HEK293 (cell line): ENCODE measurements around the gene TBC1D16.

Source experiments
- CTCF ChIA-PET: fragments of 350-600 bp; formaldehyde crosslinking; extraction: SDS; loops from one replicate; lab custom pipeline; 2021; ENCODE audit warnings: antibody characterized with exemption; lab: Yijun Ruan, JAX
- POLR2A ChIA-PET: fragments of 300-600 bp; formaldehyde crosslinking; extraction: SDS; loops from one replicate; lab custom pipeline; 2020; ENCODE audit warnings: antibody characterized with exemption, inconsistent platforms; lab: Yijun Ruan, JAX
- H3K27ac ChIP-seq: fragments of 200-500 bp; sonication (Bioruptor generic); 2 replicates; pipeline ENCODE4 v1.5.1; 2014; ENCODE audit warnings: low read depth, low read length, control low read depth, inconsistent platforms; ENCODE audit errors: extremely low read depth
- H3K36me3 ChIP-seq, 2 experiments: fragments of 200-500 bp in 1 of 2; sonication (Bioruptor generic) in 1 of 2; 1 replicate in 1 of 2; 2 replicates in 1 of 2; pipeline ENCODE4 v1.5.1; 2014 to 2017; ENCODE audit warnings: inconsistent platforms in 2 of 2, low read length in 2 of 2; ENCODE audit not compliant: control insufficient read depth in 2 of 2, insufficient read depth in 1 of 2
- H3K4me1 ChIP-seq: fragments of 200-500 bp; sonication (Bioruptor generic); 2 replicates; pipeline ENCODE4 v1.5.1; 2014; ENCODE audit warnings: mild to moderate bottlenecking, low read length, inconsistent platforms; ENCODE audit not compliant: control insufficient read depth, insufficient read depth
- H3K4me3 ChIP-seq: 2 replicates; pipeline ENCODE4 v1.5.1; 2011; ENCODE audit warnings: low read depth, mild to moderate bottlenecking, control low read depth, low read length, moderate library complexity
- H3K9me3 ChIP-seq: fragments of 200-500 bp; sonication (Bioruptor generic); 2 replicates; pipeline ENCODE4 v1.5.1; 2014; ENCODE audit warnings: low read depth, low read length, inconsistent platforms; ENCODE audit not compliant: control insufficient read depth, insufficient read depth
- BCL11B ChIP-seq: fragments of 450-650 bp; formaldehyde crosslinking; IDR thresholded peaks from 2 replicates; pipeline ENCODE4 v1.5.1; 2016; ENCODE audit warnings: low read depth, missing biosample characterization, missing genetic modification characterization
- EGR2 ChIP-seq: fragments of 450-650 bp; formaldehyde crosslinking; IDR thresholded peaks from 2 replicates; pipeline ENCODE4 v1.5.1; 2016; ENCODE audit warnings: low read depth, missing biosample characterization, missing genetic modification characterization
- PBX3 ChIP-seq: sonication (generic); formaldehyde crosslinking; IDR thresholded peaks from 2 replicates; pipeline ENCODE4 v1.8.1; 2022; ENCODE audit warnings: mild to moderate bottlenecking, moderate library complexity, missing genetic modification reagents
- SCRT2 ChIP-seq: fragments of 450-650 bp; formaldehyde crosslinking; IDR thresholded peaks from 2 replicates; pipeline ENCODE4 v1.5.1; 2016; ENCODE audit warnings: missing biosample characterization, missing genetic modification characterization
- ZBTB20 ChIP-seq: fragments of 450-650 bp; formaldehyde crosslinking; IDR thresholded peaks from 2 replicates; pipeline ENCODE4 v1.5.1; 2016; ENCODE audit warnings: missing biosample characterization, missing genetic modification characterization
- ZFP37 ChIP-seq: fragments of 450-650 bp; formaldehyde crosslinking; IDR thresholded peaks from 2 replicates; pipeline ENCODE4 v1.5.1; 2016; ENCODE audit warnings: missing biosample characterization, missing genetic modification characterization
- ZNF184 ChIP-seq: fragments of 450-650 bp; IDR thresholded peaks from 2 replicates; pipeline ENCODE4 v1.5.1; 2018; ENCODE audit warnings: missing biosample characterization, mild to moderate bottlenecking, missing genetic modification characterization
- ZNF23 ChIP-seq: fragments of 450-650 bp; formaldehyde crosslinking; IDR thresholded peaks from 2 replicates; pipeline ENCODE4 v1.5.1; 2016; ENCODE audit warnings: missing biosample characterization, missing genetic modification characterization, borderline replicate concordance
- ZNF266 ChIP-seq: fragments of 450-650 bp; formaldehyde crosslinking; IDR thresholded peaks from 2 replicates; pipeline ENCODE4 v1.5.1; 2016; ENCODE audit warnings: missing biosample characterization, missing genetic modification characterization, low read depth
- ZNF280C ChIP-seq: fragments of 450-650 bp; formaldehyde crosslinking; IDR thresholded peaks from 2 replicates; pipeline ENCODE4 v1.5.1; 2016; ENCODE audit warnings: missing biosample characterization, missing genetic modification characterization
- ZNF426 ChIP-seq: fragments of 450-650 bp; formaldehyde crosslinking; IDR thresholded peaks from 2 replicates; pipeline ENCODE4 v1.5.1; 2017; ENCODE audit warnings: missing biosample characterization, missing genetic modification characterization, mild to moderate bottlenecking, inconsistent platforms, moderate library complexity
- ZNF488 ChIP-seq: fragments of 450-650 bp; formaldehyde crosslinking; IDR thresholded peaks from 2 replicates; pipeline ENCODE4 v1.5.1; 2016; ENCODE audit warnings: missing biosample characterization, missing genetic modification characterization
- ZNF510 ChIP-seq: fragments of 450-650 bp; formaldehyde crosslinking; IDR thresholded peaks from 2 replicates; pipeline ENCODE4 v1.5.1; 2018; ENCODE audit warnings: mild to moderate bottlenecking, missing genetic modification characterization, missing biosample characterization; ENCODE audit not compliant: insufficient replicate concordance
- ZNF513 ChIP-seq: fragments of 450-650 bp; IDR thresholded peaks from 2 replicates; pipeline ENCODE4 v1.5.1; 2018; ENCODE audit warnings: missing biosample characterization, missing genetic modification characterization
- ZNF555 ChIP-seq: fragments of 450-650 bp; formaldehyde crosslinking; conservative IDR thresholded peaks from 2 replicates; pipeline ENCODE4 v1.5.1; 2017; ENCODE audit warnings: missing biosample characterization, mild to moderate bottlenecking, missing genetic modification characterization, inconsistent platforms
- ZNF692 ChIP-seq: fragments of 450-650 bp; formaldehyde crosslinking; IDR thresholded peaks from 2 replicates; pipeline ENCODE4 v1.5.1; 2016; ENCODE audit warnings: missing biosample characterization, missing genetic modification characterization
- ZSCAN16 ChIP-seq: fragments of 450-650 bp; formaldehyde crosslinking; IDR thresholded peaks from 2 replicates; pipeline ENCODE4 v1.5.1; 2016; ENCODE audit warnings: missing biosample characterization, missing genetic modification characterization

TBC1D16 gene

GRCh38 chr17:79935197-79935885 lies 100.3 kb downstream of the TBC1D16 start:
- Histone ChIP-seq H3K4me3 (no peak overlapping the region), H3K9me3 (no peaks in the 10 kb centered on the region), H3K4me1 (no peaks in the 10 kb centered on the region; the same call in 1 of the 2 replicates), H3K36me3 (peaks cover 0 to 13% of the 10 kb centered on the region in 2 experiments; a peak in 1 of 3 replicates), H3K27ac (no peak overlapping the region)
- POLR2A ChIA-PET, result interaction anchor here (0.5 kb wide), 1 partner anchor 100 kb away, joined by 3 read pairs; no protein-coding TSS in a partner anchor
- no peak for TF ChIP-seq ZSCAN16 (tag by site-specific recombination)
- TF ChIP-seq ZBTB20 (tag by site-specific recombination), result no peak
- no peak for TF ChIP-seq BCL11B (tag by site-specific recombination)
- no peak for TF ChIP-seq ZNF426 (tag by site-specific recombination)
- TF ChIP-seq ZNF555 (tag by site-specific recombination), result no peak
- no peak for TF ChIP-seq EGR2 (tag by site-specific recombination)
- no peak for TF ChIP-seq ZNF513
- no peak for TF ChIP-seq ZNF280C (tag by site-specific recombination)
- TF ChIP-seq ZNF266 (tag by site-specific recombination), result no peak
- TF ChIP-seq PBX3 (CRISPR knock-in tag), result no peak
- no peak for TF ChIP-seq ZNF184 (tag by site-specific recombination)
- TF ChIP-seq ZNF488, result no peak
- CTCF ChIA-PET, result interaction anchor here (0.6 to 2.0 kb wide), 6 partner anchors 8 to 112 kb away, joined by 4 to 8 read pairs (median 4); no protein-coding TSS in a partner anchor

- Histone ChIP-seq H3K27ac (no peak overlapping the region), H3K36me3 (peaks cover 0 to 6% of the 10 kb centered on the region in 2 experiments; a peak in 1 of 3 replicates), H3K4me3 (no peak overlapping the region), H3K9me3 (no peaks in the 10 kb centered on the region), H3K4me1 (no peaks in the 10 kb centered on the region; the same call in 1 of the 2 replicates)
- no peak for TF ChIP-seq ZFP37 (tag by site-specific recombination)
- TF ChIP-seq ZNF510, result no peak
- TF ChIP-seq ZNF692 (tag by site-specific recombination), result no peak
- no peak for TF ChIP-seq SCRT2 (tag by site-specific recombination)
- no peak for TF ChIP-seq ZNF23 (tag by site-specific recombination)
- TF ChIP-seq ZNF513, result no peak
- ChIA-PET CTCF (interaction anchor here (0.6 to 2.0 kb wide), 4 partner anchors 7 to 111 kb away, joined by 4 to 8 read pairs (median 5); no protein-coding TSS in a partner anchor), POLR2A (no interaction called here)
Observed at GRCh38 chr17:79934653-79934970, 101.1 kb downstream of the TBC1D16 start.
